Neural cell (in vitro differentiated cells): ENCODE results near the gene PRRX2.

Experiments
- CTCF ChIP-seq: fragments of 450-650 bp; IDR thresholded peaks from 2 replicates; pipeline ENCODE4 v1.5.1; 2014; ENCODE audit warnings: antibody characterized with exemption, mild to moderate bottlenecking, moderate library complexity; ENCODE audit not compliant: poor library complexity, severe bottlenecking
- EZH2 ChIP-seq: fragments of 200-600, 300-800 bp; shearing (Covaris generic), sonication (generic); IDR thresholded peaks from 2 replicates; pipeline ENCODE4 v1.6.1; 2014; ENCODE audit warnings: antibody characterized with exemption, low read length, borderline replicate concordance, mild to moderate bottlenecking; ENCODE audit not compliant: insufficient read depth, poor library complexity, severe bottlenecking
- MXI1 ChIP-seq: fragments of 450-650 bp; conservative IDR thresholded peaks from 2 replicates; pipeline ENCODE4 v1.6.1; 2014; ENCODE audit warnings: antibody characterized with exemption, mild to moderate bottlenecking; ENCODE audit not compliant: poor library complexity, severe bottlenecking
- RAD21 ChIP-seq: fragments of 450-650 bp; conservative IDR thresholded peaks from 2 replicates; pipeline ENCODE4 v1.6.1; 2014; ENCODE audit warnings: antibody characterized with exemption, mild to moderate bottlenecking, moderate library complexity
- REST ChIP-seq: IDR thresholded peaks from 2 replicates; pipeline ENCODE4 v1.6.1; 2012; ENCODE audit warnings: borderline replicate concordance
- SMC3 ChIP-seq: fragments of 450-650 bp; conservative IDR thresholded peaks from 2 replicates; pipeline ENCODE4 v1.6.1; 2014; ENCODE audit warnings: antibody characterized with exemption, mild to moderate bottlenecking, moderate library complexity; ENCODE audit not compliant: poor library complexity

GRCh38 chr9:129646252-129646651, 19.2 kb upstream of the PRRX2 start:
- TF ChIP-seq CTCF = no peak
- no peak for TF ChIP-seq REST
- no peak for TF ChIP-seq MXI1
- no peak for TF ChIP-seq SMC3
- no peak for TF ChIP-seq RAD21
- no peak for TF ChIP-seq EZH2
